GM23248 (cell line): ENCODE data around the gene LRFN4.

Experiments
- EZH2 ChIP-seq: fragments of 200-600 bp; sonication (generic); IDR thresholded peaks from 2 replicates; pipeline ENCODE4 v1.6.1; 2018; ENCODE audit warnings: antibody characterized with exemption, mild to moderate bottlenecking; ENCODE audit not compliant: insufficient read depth, poor library complexity, severe bottlenecking
- EZH2phosphoT487 ChIP-seq: fragments of 200-600 bp; sonication (generic); IDR thresholded peaks from 2 replicates; pipeline ENCODE4 v1.6.1; 2018; ENCODE audit warnings: antibody characterized with exemption, moderate library complexity, mild to moderate bottlenecking, low read depth; ENCODE audit not compliant: insufficient read depth

- TF ChIP-seq EZH2 (no peak), EZH2phosphoT487 (no peak)
Measured at GRCh38 chr11:66846671-66847091, 10.2 kb upstream of the LRFN4 start.
